A549 (cell line): Measurements from ENCODE around the gene SLCO6A1.

Experiments
- CHD2 ChIP-seq: fragments of 150-350 bp; IDR thresholded peaks from 2 replicates; pipeline ENCODE4 v1.6.1; 2014; ENCODE audit warnings: low read length; ENCODE audit not compliant: partially characterized antibody
- CHD4 ChIP-seq: fragments of 200-600 bp; sonication (generic); IDR thresholded peaks from 2 replicates; pipeline ENCODE4 v1.6.1; 2016; ENCODE audit warnings: antibody characterized with exemption, mild to moderate bottlenecking, borderline replicate concordance
- FOSL2 ChIP-seq, 2 experiments: fragments of 450-650 bp in 1 of 2; fragments of >200 bp in 1 of 2; sonication (Bioruptor Twin) in 1 of 2; formaldehyde crosslinking; IDR thresholded peaks; 2 replicates each; pipeline versions ENCODE4 v1.5.0 to v1.6.1; 2016 to 2020; ENCODE audit warnings: mild to moderate bottlenecking in 1 of 2, moderate library complexity in 1 of 2
- MAFK ChIP-seq: fragments of 450-650 bp; IDR thresholded peaks from 2 replicates; pipeline ENCODE4 v1.6.1; 2014; ENCODE audit not compliant: partially characterized antibody
- NPAS2 ChIP-seq: fragments of 250-450 bp; sonication (Bioruptor Pico); IDR thresholded peaks from 2 replicates; pipeline ENCODE4 v1.8.0; 2022; ENCODE audit warnings: mild to moderate bottlenecking, moderate library complexity, borderline replicate concordance
- POLR2A ChIP-seq: IDR thresholded peaks from 2 replicates; pipeline ENCODE4 v1.6.1; 2012; ENCODE audit warnings: mild to moderate bottlenecking, low read length
- RAD21 ChIP-seq, 2 experiments: fragments of >200 bp in 1 of 2; sonication (Bioruptor Twin) in 1 of 2; formaldehyde crosslinking in 1 of 2; IDR thresholded peaks in 1 of 2; conservative IDR thresholded peaks in 1 of 2; 2 replicates in 1 of 2; 3 replicates in 1 of 2; pipeline ENCODE4 v1.6.1; 2012 to 2018; ENCODE audit warnings: inconsistent platforms in 1 of 2
- RCOR1 ChIP-seq: fragments of 150-350 bp; IDR thresholded peaks from 2 replicates; pipeline ENCODE4 v1.6.1; 2014; ENCODE audit warnings: antibody characterized with exemption, low read length, low read depth
- TF ChIP-seq, protein P1 (sequence below): fragments of >200 bp; sonication (Bioruptor Twin); formaldehyde crosslinking; IDR thresholded peaks from 3 replicates; pipeline ENCODE4 v1.5.1; 2016
- TF ChIP-seq, protein P2 (sequence below): fragments of 450-650 bp; IDR thresholded peaks from 2 replicates; pipeline ENCODE4 v1.6.1; 2014; ENCODE audit warnings: antibody characterized with exemption
- TF ChIP-seq, protein P3 (sequence below): fragments of >200 bp; sonication (Bioruptor Twin); formaldehyde crosslinking; IDR thresholded peaks from 3 replicates; pipeline ENCODE4 v1.6.1; 2016
- TF ChIP-seq, protein P4 (sequence below): fragments of 200-600 bp; sonication (generic); IDR thresholded peaks from 2 replicates; pipeline ENCODE4 v1.6.1; 2016; ENCODE audit warnings: antibody characterized with exemption, mild to moderate bottlenecking, moderate library complexity
- TF ChIP-seq, protein P5 (sequence below): fragments of 150-350 bp; IDR thresholded peaks from 2 replicates; pipeline ENCODE4 v1.6.1; 2014; ENCODE audit warnings: low read depth, mild to moderate bottlenecking, low read length

DNA sequence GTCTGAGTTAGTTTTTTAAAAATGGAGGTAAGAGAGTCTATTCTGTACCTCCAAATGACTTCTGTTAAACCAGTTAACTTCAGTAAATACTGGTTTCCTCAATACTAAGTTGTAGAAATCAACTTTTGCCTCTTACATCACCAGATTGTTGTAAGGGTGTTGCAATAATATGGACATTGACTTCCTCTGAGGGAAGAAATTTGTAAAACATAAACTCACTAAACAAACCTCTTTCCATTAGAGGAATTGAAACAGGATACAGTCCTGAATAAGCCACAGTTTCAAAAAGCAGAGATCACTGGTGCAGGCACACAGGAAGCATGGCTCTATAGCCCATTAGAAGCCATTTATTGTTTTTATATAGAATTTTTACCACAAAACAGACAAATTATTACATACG lies 32.7 kb upstream of the SLCO6A1 start:
- TF ChIP-seq, protein P1, sequence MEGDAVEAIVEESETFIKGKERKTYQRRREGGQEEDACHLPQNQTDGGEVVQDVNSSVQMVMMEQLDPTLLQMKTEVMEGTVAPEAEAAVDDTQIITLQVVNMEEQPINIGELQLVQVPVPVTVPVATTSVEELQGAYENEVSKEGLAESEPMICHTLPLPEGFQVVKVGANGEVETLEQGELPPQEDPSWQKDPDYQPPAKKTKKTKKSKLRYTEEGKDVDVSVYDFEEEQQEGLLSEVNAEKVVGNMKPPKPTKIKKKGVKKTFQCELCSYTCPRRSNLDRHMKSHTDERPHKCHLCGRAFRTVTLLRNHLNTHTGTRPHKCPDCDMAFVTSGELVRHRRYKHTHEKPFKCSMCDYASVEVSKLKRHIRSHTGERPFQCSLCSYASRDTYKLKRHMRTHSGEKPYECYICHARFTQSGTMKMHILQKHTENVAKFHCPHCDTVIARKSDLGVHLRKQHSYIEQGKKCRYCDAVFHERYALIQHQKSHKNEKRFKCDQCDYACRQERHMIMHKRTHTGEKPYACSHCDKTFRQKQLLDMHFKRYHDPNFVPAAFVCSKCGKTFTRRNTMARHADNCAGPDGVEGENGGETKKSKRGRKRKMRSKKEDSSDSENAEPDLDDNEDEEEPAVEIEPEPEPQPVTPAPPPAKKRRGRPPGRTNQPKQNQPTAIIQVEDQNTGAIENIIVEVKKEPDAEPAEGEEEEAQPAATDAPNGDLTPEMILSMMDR = no peak
- TF ChIP-seq POLR2A (no peak), RCOR1 (no peak), CHD4 (no peak), FOSL2 (IDR thresholded peaks at IDR 0.05) (no peak), FOSL2 (CRISPR knock-in tag; IDR thresholded peaks at IDR 0.05) (no peak), NPAS2 (CRISPR knock-in tag) (no peak), CHD2 (no peak), MAFK (no peak), RAD21 (conservative IDR thresholded peaks at IDR 0.05 in 1 of 2, IDR thresholded peaks at IDR 0.05 in 1 of 2) (no peak)
- TF ChIP-seq, protein P2, sequence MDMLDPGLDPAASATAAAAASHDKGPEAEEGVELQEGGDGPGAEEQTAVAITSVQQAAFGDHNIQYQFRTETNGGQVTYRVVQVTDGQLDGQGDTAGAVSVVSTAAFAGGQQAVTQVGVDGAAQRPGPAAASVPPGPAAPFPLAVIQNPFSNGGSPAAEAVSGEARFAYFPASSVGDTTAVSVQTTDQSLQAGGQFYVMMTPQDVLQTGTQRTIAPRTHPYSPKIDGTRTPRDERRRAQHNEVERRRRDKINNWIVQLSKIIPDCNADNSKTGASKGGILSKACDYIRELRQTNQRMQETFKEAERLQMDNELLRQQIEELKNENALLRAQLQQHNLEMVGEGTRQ = no peak
- TF ChIP-seq, protein P3, sequence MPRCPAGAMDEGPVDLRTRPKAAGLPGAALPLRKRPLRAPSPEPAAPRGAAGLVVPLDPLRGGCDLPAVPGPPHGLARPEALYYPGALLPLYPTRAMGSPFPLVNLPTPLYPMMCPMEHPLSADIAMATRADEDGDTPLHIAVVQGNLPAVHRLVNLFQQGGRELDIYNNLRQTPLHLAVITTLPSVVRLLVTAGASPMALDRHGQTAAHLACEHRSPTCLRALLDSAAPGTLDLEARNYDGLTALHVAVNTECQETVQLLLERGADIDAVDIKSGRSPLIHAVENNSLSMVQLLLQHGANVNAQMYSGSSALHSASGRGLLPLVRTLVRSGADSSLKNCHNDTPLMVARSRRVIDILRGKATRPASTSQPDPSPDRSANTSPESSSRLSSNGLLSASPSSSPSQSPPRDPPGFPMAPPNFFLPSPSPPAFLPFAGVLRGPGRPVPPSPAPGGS = no peak
- TF ChIP-seq, protein P4, sequence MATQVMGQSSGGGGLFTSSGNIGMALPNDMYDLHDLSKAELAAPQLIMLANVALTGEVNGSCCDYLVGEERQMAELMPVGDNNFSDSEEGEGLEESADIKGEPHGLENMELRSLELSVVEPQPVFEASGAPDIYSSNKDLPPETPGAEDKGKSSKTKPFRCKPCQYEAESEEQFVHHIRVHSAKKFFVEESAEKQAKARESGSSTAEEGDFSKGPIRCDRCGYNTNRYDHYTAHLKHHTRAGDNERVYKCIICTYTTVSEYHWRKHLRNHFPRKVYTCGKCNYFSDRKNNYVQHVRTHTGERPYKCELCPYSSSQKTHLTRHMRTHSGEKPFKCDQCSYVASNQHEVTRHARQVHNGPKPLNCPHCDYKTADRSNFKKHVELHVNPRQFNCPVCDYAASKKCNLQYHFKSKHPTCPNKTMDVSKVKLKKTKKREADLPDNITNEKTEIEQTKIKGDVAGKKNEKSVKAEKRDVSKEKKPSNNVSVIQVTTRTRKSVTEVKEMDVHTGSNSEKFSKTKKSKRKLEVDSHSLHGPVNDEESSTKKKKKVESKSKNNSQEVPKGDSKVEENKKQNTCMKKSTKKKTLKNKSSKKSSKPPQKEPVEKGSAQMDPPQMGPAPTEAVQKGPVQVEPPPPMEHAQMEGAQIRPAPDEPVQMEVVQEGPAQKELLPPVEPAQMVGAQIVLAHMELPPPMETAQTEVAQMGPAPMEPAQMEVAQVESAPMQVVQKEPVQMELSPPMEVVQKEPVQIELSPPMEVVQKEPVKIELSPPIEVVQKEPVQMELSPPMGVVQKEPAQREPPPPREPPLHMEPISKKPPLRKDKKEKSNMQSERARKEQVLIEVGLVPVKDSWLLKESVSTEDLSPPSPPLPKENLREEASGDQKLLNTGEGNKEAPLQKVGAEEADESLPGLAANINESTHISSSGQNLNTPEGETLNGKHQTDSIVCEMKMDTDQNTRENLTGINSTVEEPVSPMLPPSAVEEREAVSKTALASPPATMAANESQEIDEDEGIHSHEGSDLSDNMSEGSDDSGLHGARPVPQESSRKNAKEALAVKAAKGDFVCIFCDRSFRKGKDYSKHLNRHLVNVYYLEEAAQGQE = no peak
- TF ChIP-seq, protein P5, sequence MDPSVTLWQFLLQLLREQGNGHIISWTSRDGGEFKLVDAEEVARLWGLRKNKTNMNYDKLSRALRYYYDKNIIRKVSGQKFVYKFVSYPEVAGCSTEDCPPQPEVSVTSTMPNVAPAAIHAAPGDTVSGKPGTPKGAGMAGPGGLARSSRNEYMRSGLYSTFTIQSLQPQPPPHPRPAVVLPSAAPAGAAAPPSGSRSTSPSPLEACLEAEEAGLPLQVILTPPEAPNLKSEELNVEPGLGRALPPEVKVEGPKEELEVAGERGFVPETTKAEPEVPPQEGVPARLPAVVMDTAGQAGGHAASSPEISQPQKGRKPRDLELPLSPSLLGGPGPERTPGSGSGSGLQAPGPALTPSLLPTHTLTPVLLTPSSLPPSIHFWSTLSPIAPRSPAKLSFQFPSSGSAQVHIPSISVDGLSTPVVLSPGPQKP = no peak
